Pons (tissue), 1 donor: ENCODE measurements around the gene CTDSPL.
A peak's percentile ranks its signal among the peaks of the same experiment; 100 is the strongest.

ENCODE experiments used
- DNase-seq: peaks from one replicate; pipeline ENCODE4 v3.0.0-alpha.2; 2016; ENCODE audit warnings: low spot score

The CTDSPL gene

DNA sequence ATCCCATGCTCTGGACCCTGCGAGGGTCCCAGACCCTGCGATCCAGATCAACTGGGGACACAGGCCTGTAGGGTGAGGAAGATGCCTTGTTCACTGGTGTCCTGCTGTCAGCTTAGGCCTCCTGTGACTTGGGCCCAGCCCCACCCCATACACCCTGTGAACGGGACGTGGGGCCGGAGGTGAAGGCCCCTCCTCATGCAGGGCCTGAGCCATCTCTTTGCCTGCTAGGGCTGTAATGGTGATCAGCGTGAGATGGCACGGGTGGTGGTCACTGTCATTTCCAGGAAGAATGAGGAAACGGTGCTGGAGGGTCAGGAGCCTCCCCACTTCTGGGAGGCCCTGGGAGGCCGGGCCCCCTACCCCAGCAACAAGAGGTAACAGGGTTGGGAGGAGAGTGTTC lies 141.3 kb downstream of the CTDSPL start:
- no peak for DNase-seq

DNA sequence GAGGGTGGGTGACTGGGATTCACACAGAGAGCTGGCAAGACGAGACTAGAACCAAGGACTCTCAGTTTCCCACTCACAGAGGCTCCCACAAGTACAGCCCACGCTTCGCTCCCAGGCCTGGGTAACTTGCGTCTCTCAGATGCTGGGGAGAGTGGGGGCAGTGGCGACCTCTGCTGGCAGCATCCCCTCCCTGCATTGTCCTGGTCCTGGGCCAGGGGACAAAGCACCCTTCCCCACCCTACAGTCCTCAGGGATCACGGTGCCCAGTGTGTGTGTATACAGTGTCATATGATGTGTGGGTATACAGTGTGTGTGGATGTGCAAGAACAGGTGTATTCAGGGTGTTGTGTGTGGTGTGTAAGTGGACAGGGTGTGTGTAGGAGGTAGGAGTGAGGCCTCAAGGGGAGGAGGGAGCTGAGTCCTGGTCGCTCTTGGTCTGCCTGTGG lies 141.7 kb downstream of the CTDSPL start:
- DNase-seq = peak; percentile 78

DNA sequence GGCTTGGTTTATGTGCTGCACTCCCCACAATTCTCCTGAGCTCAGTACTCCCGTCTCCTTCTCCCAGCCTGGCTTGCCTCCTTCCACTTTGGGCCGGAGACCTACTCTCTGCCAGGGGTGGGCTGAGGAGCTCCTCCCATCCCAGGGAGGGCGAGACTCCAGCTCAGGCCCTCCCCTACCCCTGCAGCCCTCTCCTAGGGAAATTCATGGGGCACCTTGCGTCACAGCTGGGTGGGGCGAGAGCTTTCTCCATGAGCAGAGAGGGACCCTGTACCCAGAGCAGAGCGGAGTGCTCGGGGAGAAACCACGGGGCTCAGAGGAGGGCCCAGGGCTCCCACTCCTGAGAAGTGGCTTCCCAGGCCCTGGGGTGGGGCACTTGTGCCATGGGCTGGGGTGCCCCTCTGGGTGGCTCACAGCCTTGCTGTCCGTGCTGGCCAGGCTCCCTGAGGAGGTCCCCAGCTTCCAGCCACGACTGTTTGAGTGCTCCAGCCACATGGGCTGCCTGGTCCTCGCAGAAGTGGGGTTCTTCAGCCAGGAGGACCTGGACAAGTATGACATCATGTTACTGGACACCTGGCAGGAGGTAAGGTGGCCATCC lies 142.2 kb downstream of the CTDSPL start:
- DNase-seq = no peak

DNA sequence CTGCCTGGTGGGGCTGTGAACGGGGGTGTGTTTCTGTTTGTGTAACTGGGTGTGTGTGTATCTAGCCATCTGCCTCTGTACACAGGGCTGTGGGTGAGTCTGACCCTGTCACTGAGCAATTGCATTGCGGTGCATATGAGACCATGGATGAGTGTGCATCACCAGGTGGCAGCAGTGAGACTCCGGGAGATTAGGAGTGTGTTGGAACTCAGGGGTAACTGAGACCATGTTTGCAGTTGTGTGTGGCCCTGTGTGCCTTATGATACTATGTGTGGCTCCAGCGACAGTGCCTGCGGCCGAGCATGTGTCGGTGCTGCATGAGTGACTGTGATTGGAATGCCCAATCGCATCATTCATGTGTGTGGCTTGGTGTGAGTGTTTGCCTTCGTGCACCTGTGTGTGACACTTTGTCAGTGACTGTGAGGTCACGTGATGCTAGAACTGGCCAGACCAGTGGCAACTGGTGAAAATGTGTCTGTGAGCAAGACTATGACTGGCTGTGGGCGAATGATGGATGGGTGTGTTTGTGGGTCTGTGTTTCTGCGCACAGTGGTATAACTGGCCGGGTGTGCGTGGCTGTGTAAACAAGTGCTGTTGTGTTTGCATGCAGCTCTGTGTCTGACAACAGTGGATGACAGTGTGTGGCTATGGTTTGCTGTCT lies 142.9 kb downstream of the CTDSPL start:
- DNase-seq = peak; percentile 91

DNA sequence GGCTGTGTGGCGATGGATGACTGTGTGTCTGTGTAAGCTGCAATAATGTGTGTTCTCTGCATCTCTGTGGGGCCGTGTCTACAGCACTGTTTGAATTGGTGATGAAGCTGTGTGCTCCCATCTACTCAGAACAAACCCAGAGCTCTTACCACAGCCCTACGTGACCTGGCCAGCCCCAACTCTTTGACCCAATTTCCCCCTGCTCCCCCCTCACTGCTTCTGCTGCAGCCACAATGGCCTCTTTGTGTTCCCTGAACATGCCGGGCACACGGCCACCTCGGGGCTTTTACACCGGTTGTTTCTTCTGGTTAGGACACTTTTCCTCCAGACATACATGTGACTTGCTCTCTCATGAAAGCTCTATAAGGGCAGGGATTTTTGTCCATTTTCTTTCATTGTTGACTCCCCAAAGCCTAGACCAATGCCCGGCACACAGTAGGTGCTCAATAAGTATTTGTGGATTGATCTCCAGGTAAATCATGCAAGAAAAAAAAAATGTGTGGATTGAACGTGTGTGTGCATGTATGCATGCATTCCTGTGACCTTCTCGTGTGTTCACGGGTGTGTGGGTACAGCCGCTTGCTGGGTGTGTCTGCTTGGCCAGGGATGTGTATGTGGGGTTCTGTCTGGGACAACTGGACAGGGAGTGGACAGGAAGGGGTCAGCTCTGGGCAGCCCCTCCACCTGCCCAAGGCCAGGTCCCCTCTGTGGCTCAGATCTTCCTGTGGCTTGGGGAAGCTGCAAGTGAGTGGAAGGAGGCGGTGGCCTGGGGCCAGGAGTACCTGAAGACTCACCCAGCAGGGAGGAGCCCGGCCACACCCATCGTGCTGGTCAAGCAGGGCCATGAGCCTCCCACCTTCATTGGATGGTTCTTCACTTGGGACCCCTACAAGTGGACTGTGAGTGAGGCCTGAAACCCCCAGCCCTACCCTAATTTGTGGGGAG lies 143.7 kb downstream of the CTDSPL start:
- DNase-seq = peak; percentile 98

DNA sequence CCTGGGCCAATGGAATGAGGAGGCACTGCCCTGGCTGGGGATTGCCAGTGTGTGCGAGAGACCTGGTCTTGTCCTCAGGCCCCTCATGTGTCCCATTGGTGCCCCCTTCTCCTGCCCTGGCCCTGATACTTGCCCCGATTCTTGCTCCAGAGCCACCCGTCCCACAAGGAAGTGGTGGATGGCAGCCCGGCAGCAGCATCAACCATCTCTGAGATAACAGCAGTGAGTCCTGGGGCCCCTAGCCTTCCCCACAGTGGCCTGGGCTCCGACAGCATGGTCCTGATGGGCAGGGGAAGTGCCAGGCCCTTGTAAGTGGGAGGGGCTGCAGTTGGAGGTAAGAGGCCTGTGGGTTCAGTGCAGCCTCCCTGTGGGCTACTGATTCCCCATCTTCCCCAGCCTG lies 144.4 kb downstream of the CTDSPL start:
- DNase-seq = no peak

DNA sequence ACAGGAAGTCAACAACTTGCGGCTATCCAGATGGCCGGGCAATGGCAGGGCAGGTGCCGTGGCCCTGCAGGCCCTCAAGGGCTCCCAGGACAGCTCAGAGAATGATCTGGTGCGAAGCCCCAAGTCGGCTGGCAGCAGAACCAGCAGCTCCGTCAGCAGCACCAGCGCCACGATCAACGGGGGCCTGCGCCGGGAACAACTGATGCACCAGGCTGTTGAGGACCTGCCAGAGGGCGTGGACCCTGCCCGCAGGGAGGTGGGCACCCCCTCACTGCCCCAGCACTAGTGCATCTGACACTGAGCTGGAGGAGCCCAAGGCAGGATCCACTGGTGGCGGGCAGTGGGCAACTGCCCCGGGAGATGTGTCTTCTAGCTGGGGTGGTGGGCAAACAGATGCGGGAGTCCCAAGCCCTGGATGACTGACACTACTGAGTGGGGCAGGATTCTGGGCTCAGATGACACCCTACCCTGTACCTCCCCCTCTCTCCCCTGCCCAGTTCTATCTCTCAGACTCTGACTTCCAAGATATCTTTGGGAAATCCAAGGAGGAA lies 144.8 kb downstream of the CTDSPL start:
- DNase-seq = no peak

DNA sequence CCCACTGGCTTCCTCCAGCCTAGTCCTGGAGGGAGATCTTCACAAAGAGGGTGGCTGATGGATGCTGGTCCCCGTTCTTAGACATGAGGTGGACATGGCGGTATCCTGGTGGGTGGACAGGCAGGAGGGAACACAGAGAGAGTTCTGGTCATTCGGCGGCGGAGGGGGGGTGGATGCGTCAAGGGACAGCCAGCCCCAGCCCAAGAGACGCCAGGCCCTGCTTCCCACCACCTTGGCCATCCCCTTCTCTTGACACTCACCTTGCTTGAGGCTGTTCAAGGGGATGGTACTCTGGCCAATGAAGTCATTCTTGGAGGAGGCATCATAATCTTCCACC lies 146.0 kb downstream of the CTDSPL start:
- DNase-seq = no peak

DNA sequence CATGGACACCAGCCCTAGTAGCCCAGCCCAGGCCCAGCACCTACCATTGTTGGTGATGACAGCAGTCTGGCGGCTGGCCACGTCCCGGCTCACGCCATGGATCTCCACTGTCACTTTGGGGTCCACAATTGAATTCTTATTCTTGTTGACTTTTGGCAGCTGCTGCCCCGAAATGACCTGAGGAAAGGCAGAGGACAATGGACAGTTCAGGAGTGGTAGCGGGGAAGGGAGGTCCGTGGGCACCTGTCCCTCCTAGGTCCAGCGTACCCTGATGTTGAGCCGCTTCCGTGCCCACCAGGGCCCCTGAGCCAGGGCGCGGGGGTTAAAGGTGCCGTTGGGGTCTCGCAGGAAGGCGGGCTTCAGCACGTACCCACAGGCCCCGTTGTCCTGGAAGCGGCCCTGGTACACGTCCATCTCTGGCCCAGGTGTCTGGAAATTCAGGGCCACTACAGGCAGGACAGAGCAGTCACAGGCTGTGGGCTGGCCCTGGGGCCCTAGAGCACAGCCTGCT lies 146.6 kb downstream of the CTDSPL start:
- DNase-seq = no peak

DNA sequence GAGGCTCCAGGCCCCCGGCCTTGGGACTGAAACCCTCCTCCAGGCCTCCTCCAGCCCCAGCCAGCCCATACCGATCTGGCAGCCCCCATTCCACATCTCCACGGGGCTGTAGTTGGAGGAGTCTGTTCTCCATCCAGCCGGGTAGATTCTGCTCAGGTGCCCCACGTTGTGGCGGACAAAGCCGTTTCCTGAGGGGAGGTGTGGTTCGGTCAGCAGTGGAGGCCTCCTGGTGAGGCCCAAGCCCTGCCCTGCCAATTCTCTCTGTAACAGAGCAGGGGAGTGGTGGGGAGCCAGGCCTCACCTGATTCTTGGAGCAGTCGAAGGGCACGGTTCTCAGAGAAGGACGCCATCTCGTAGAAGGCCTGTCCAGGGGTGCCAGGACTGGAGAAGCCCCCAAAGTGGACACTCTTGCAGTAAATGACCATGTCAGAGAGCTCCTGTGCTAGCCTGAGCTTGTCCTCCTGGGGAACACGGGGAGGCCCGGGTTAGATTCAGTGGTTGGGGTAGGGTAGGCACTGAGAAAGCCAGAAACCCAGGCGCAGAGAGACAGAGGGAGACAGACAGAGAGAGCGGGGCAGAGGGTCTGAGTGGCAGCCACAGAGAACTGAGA lies 147.4 kb downstream of the CTDSPL start:
- DNase-seq = no peak

DNA sequence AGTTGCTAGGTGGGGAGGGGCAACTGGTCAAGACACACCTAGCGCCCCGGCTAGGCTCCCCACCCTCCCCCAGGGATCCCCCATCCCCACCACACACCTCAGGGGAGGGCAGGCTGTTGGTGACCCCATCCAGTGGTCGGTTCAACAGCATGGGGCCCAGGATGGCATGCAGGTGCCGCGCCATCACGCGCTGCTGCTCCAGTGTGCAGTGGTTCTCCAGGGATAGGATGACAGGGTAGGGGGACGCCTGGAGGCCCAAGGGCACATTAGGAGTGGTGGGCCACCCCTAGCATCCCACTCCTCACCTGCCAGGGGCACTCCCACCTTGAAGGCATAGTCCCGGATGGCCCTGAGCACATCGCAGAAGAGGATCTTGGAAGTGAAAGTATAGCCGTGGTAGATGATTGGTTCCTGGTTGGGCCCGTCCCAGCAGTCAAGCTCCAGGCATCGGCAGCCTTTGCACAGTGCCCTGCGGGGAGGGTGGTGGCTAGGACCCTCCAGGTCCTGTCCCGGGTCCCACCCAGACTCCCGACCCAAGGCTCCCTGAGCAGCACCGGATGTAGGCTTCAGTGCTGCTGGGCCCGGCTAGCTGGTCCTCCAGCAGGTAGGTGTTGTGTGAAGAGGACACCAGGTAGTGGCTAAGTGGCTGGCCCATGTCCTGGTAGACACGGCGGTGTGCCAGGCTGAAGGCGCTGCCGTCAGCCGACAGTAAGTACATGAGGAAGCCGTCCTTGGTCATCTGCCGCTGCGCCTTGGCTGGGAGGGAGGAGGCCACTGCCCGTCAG lies 148.3 kb downstream of the CTDSPL start:
- DNase-seq = no peak

DNA sequence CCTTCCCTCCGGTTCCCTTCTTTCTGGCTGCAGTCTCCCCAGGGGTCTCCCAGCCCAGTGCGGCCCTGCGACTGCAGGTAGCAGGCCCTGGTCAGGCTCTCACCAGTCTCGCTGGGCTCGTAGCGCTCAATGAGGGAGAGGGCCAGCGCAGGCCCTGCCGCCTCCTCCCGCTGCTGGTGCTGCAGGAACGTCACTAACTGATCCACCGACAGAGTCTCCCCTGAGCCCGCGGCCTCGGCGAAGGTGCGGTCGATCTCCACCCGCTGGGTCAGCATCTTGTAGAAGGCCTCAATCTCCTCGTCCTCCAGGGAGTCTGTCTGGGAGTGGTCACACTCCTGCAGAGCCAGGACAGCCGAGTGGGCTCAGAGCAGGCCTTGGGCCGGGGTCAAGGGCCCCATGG lies 149.4 kb downstream of the CTDSPL start:
- no peak for DNase-seq

DNA sequence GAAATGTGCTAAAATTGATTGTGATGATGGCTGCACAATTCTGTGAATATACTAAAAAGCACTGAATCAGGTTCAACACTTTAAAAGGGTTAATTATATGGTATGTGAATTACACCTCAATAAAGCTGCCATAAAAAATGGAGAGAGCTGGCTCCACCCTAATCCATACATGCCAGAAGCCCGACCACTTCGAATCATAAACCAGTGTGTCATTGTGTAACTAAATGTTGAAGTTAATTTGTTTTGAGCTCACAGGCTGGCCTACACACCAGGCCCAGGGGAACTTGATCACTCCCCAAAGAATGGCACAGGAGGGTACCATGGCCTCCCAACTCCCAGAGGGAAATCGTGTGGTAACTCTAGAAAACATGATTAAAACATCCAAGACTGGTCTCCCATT lies 153.8 kb downstream of the CTDSPL start:
- no peak for DNase-seq

DNA sequence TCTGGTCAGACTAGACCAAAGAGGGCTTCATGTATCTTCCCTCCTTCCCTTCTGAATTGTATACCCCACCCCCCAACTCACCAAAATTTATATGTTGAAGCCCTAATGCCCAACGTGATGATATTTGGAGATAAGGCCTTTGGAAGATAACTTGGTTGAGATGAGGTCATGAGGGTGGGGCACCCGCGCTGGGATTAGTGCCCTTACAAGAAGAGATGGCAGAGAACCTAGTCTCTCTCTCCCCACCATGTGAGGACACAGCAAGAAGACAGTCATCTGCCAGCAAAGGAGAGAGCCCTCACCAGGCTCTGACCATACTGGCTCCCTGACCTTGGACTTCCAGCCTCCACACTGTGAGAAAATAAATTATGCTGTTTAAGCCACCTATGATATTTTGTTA lies 154.3 kb downstream of the CTDSPL start:
- DNase-seq = no peak

DNA sequence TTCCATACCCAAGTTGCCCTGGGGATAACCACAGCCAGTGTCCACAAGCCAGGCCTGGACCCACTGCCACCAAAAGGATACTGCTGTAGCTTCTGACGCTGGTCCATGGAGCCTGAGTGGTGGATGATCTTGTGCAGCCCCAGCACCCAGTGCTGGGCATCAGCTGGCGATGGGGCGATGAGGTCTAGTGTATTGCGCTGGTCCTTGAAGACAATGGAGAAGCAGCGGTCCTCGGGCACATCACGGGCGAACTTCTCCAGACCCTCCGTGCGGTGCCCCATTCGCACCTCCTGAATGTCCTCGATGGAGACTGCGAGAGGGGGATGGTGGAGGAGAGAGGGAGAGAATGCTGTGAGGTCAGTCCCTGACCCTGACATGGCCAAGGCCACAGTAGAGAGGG lies 154.7 kb downstream of the CTDSPL start:
- DNase-seq = no peak

DNA sequence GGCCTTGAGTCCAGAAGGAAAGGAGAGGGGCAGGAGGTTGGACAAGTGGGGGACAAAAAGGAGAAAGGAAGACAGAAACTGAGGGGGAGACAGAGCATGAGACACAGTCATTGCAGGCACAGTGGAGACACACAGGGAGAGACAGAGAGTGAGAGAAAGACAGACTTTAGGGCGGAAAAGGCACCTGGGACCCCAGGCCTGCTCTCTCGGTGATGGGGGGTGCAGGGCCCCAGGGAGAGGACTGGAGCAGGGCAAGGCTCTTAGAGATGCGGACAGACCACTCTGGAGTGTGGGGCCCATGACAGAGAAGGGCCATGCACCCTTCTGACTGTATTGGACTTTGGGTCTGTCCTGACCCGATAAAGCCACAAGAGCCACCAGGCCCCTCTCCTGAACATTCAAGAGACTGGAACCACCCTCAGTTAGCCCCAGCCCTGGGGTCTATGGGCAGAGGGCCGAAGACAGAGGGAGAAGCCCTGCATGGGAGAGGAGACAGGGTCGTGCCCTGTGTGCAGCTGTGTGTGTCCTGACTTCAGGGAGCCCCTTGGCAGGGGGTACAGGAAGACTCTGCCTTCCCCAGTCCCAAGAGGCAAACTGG lies 155.3 kb downstream of the CTDSPL start:
- DNase-seq = no peak

DNA sequence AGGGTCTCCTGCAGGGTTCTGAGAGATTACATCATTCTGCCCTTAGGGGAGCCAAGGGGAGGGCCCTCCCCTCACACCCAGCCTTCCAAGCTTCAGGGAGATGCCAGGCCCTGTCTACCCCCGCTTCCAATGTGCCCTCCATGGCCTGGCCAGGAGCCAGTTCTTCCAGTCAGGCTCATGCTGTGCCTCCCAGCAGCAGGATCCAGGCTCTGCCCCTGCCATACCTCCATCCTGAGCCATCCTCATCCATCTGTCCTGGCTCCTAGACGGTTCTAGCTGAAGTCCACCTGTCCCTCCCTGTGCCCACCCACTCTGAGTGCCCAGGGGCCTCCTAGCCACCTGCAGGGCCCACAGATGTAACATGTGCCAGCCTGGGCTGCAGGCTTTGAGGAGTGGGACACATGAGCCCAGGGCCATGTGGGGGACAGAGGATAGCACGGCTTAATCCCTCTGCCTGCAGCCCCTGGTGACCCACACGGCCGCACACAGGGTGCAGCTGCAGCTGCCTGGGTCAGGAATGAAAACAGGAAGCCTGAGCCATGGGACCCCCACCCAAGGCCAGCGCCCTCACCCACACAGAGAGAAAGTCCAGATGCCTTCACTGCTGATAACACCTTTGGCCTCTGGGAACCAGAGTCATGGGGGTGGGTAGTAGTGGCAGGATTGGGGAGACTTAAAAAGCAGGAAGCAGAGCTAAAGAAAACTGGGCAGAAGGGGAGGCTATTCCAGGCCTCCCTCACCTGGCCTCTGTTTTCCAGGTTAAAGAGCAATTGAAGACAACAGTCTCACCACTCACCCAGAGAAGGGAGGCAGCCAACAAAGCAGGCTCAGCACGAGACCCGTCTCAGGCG lies 156.0 kb downstream of the CTDSPL start:
- no peak for DNase-seq

DNA sequence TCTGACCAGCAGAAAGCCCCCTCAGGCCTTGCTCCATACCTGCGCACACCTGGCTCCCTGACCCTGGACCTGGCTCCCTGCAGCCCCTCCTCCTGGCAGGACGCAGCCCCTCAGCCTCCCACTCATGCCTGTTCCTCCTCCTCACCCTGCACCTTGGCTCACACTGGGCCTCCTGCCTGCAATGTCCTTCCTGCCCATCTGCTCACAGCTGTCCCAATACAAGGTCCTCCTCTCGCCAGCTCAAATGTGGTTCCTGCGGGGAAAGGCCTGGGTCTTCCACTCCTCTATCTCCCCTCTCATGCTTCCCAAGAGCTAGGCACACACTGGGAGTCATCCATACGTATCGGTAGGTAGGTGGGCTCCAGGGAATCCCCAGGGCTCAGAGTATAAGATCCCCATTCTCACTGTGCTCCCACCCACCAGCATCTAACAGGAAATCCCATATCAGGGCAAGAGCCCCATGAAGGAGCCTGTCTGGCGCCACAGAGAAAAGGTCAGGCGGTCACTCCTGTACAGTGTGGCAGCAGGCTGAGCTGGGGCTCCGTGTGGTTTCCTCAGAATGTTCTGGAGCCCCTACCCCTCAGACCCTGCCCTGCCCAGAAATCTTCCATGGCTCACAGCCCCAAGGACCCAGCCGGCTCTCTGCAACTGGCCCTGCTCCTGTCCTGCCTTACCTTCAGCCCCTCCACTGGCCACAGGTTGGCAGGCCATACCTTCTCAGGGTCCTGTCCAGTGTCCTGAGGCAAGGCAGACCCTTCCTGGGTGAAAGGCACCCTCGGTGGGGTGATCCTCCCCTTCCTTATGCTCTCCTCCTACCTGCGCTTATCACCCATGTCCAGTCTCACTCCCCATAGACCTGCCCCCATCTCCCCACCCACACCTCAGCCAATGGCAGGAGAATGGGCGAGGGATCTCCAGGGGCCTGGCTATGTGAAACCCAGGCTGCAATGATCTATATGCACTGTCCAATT lies 156.9 kb downstream of the CTDSPL start:
- no peak for DNase-seq
